H7 (cell line): ENCODE measurements around the gene ACTRT3. TPM values are rescaled to one million over a fixed set of nuclear protein-coding genes. Genes with fewer than 3 reads are reported as not detected.
"Not testable (repeated sequence)": the region's sequence is repeated elsewhere in the genome, so short reads cannot be mapped to it uniquely, and the experiment has no call there.

ENCODE experiments used
- DNase-seq: peaks from one replicate; pipeline ENCODE4 v3.0.0; 2012
- H3K27me3 ChIP-seq: 2 replicates; pipeline ENCODE4 v1.6.0; 2011; ENCODE audit warnings: mild to moderate bottlenecking, low read length; ENCODE audit not compliant: control insufficient read depth, insufficient read depth
- H3K36me3 ChIP-seq: replicated peaks from 2 replicates; pipeline ENCODE4 v1.5.1; 2011; ENCODE audit warnings: low read length; ENCODE audit not compliant: control insufficient read depth, insufficient read depth
- H3K4me3 ChIP-seq: 2 replicates; pipeline ENCODE4 v1.5.1; 2011; ENCODE audit warnings: low read depth, mild to moderate bottlenecking, control low read depth, low read length, moderate library complexity; ENCODE audit not compliant: insufficient read depth
- total RNA-seq: library from RNA; depleted of rRNA; stranded (reverse); fragments of >200 nt; shearing (Covaris generic); gene quantifications from 2 replicates; pipeline ENCODE4 v1.2.3, GENCODE V29; 2014; rRNA removed

ACTRT3 gene
- total RNA-seq, 1 experiment from 2014 or later, result 3.2 TPM

- Histone ChIP-seq H3K36me3 (no peaks in the 10 kb centered on the region), H3K4me3 (no peak overlapping the region), H3K27me3 (no peaks in the 10 kb centered on the region)
- no peak for DNase-seq
Measured at GRCh38 chr3:169758359-169758994, 10.9 kb downstream of the ACTRT3 start.

- H3K27me3 ChIP-seq, result no peaks in the 10 kb centered on the region
- no peak overlapping the region for H3K4me3 ChIP-seq
- DNase-seq, result no peak
- no peaks in the 10 kb centered on the region for H3K36me3 ChIP-seq
Measured at GRCh38 chr3:169755488-169755887, 13.9 kb downstream of the ACTRT3 start.

GRCh38 chr3:169754711-169755110 is 14.7 kb downstream of the ACTRT3 start:
- Histone ChIP-seq H3K4me3 (no peak overlapping the region), H3K27me3 (no peaks in the 10 kb centered on the region), H3K36me3 (no peaks in the 10 kb centered on the region)
- no peak for DNase-seq

GRCh38 chr3:169751875-169752274 is 17.5 kb downstream of the ACTRT3 start:
- no peak for DNase-seq
- Histone ChIP-seq H3K4me3 (no peak overlapping the region), H3K36me3 (no peaks in the 10 kb centered on the region), H3K27me3 (no peaks in the 10 kb centered on the region)

- H3K4me3 ChIP-seq, result no peak overlapping the region
- no peaks in the 10 kb centered on the region for H3K27me3 ChIP-seq
- DNase-seq, result no peak
- H3K36me3 ChIP-seq, result no peaks in the 10 kb centered on the region
Measured at GRCh38 chr3:169750665-169751064, 18.7 kb downstream of the ACTRT3 start.

GRCh38 chr3:169748670-169749069 is 20.7 kb downstream of the ACTRT3 start:
- no peak for DNase-seq
- H3K27me3 ChIP-seq, result no peaks in the 10 kb centered on the region
- H3K36me3 ChIP-seq, result no peaks in the 10 kb centered on the region
- H3K4me3 ChIP-seq, result no peak overlapping the region

GRCh38 chr3:169746924-169747323 is 22.4 kb downstream of the ACTRT3 start:
- no peak for DNase-seq
- H3K27me3 ChIP-seq, result no peaks in the 10 kb centered on the region
- no peak overlapping the region for H3K4me3 ChIP-seq

GRCh38 chr3:169744366-169745054 is 24.9 kb downstream of the ACTRT3 start:
- peak; percentile 50 for DNase-seq
- no peaks in the 10 kb centered on the region for H3K36me3 ChIP-seq
- H3K4me3 ChIP-seq, result no peak overlapping the region
- no peaks in the 10 kb centered on the region for H3K27me3 ChIP-seq

More at GRCh38 chr3:169746924-169747323, 22.4 kb downstream of the ACTRT3 start:
- no peaks in the 10 kb centered on the region for H3K36me3 ChIP-seq

GRCh38 chr3:169739067-169739466 is 30.3 kb downstream of the ACTRT3 start:
- H3K27me3 ChIP-seq, result no peaks in the 10 kb centered on the region

GRCh38 chr3:169731857-169732256 is 37.5 kb downstream of the ACTRT3 start:
- H3K4me3 ChIP-seq, H3K36me3 ChIP-seq, DNase-seq, H3K27me3 ChIP-seq: not testable (repeated sequence)

More at GRCh38 chr3:169739067-169739466, 30.3 kb downstream of the ACTRT3 start:
- Histone ChIP-seq H3K4me3 (no peak overlapping the region), H3K36me3 (no peaks in the 10 kb centered on the region)
- DNase-seq, result peak; percentile 14

GRCh38 chr3:169722724-169723123 is 46.6 kb downstream of the ACTRT3 start:
- DNase-seq, result no peak
- H3K4me3 ChIP-seq, result no peak overlapping the region
- H3K36me3 ChIP-seq, result no peaks in the 10 kb centered on the region
- no peaks in the 10 kb centered on the region for H3K27me3 ChIP-seq

GRCh38 chr3:169718415-169718814 is 50.9 kb downstream of the ACTRT3 start:
- not testable (repeated sequence) for H3K4me3 ChIP-seq, DNase-seq, H3K27me3 ChIP-seq, H3K36me3 ChIP-seq

Other genes starting within 250 kb of the ACTRT3 start
- gene MECOM, start 105.8 kb downstream of the ACTRT3 start, total RNA-seq, result 17.7 and 22.9 TPM in 2 replicates
- gene TERC, start 4.5 kb downstream of the ACTRT3 start, total RNA-seq, result 217 and 361 TPM in 2 replicates
- 19.5 and 22.4 TPM in 2 replicates for gene MYNN, start 3.8 kb upstream of the ACTRT3 start, total RNA-seq
- gene LRRIQ4, start 43.3 kb upstream of the ACTRT3 start, total RNA-seq, result 0.15 TPM in 1 of 2 replicates, not detected in the other
- gene LRRC34, start 43.3 kb upstream of the ACTRT3 start, total RNA-seq, result 4.2 and 8.5 TPM in 2 replicates
- gene LRRC31, start 100.4 kb upstream of the ACTRT3 start, total RNA-seq, result not detected in 2 replicates
- not detected in 2 replicates for gene SAMD7, start 142.0 kb upstream of the ACTRT3 start, total RNA-seq
- gene SEC62, start 197.2 kb upstream of the ACTRT3 start, total RNA-seq, result 11.9 and 15.7 TPM in 2 replicates